Posterior vena cava (tissue), 2 donors: ENCODE results near the gene ATAD3A. TPM values are rescaled to one million over a fixed set of nuclear protein-coding genes. Genes with fewer than 3 reads are reported as not detected.

Experiments
- DNase-seq: peaks from one replicate; pipeline ENCODE4 v3.0.0-alpha.2; 2020; ENCODE audit warnings: low spot score
- intact Hi-C, 2 donors: fragments of 100-400 bp; cut with DNase I; formaldehyde crosslinking; loops; one replicate each; pipeline versions ENCODE4 v1.14.1 to v1.14.2; 2022 to 2023
- total RNA-seq, 2 donors: library from RNA; stranded (reverse); fragmentation: NEBNext Ultra II Directional; extraction: Animal tissue kit (Norgen Biotek cat#: 25700); gene quantifications; one replicate each; pipeline ENCODE4 v1.2.1, GENCODE V29; 2021
- donor health status: DM: yes; HTN: yes; CAD: no.
- donor health status: DM: yes; HTN: yes; CAD: no.

ATAD3A gene
- total RNA-seq, 2 donors from 2014 or later: 12.2 to 14.2 TPM

DNA sequence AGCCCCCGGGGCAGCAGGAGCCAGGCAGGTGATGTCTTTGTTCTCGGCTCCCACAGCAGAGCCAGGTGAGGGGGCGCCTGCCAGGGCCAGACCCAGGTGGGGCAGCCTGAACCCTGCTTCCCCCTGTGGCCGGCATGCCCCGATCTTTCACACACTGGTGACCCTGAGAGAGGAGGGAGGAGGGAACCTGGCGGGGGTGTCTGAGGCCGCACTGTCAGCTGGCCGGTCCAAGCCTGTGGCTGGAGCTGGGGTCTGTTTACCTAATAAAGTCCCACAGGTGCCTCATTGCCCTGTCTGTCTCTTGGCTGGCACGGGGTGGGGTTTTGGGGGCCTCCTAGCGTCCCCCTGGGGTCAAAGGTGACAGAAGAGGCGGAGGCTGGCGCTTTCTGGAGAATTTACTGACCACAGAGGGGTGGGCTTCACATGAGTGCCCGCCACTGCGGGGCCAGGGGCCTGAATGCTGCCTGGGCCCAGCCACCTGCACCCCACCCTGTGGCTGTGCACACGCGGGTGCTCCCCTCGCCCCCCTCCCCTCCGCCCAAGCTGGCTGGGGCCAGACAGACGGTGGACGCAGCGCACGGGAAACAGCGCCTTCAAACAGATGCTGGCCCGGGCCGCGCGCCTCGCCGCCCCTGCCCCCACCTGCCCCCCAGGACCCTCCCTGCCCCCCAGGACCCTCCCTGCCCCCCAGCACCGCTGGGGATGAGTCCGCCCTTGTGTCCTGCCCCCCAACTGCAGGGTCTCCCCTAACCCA, 22.6 kb downstream of the ATAD3A start:
- DNase-seq: no peak
- intact Hi-C loops: no loop called here

DNA sequence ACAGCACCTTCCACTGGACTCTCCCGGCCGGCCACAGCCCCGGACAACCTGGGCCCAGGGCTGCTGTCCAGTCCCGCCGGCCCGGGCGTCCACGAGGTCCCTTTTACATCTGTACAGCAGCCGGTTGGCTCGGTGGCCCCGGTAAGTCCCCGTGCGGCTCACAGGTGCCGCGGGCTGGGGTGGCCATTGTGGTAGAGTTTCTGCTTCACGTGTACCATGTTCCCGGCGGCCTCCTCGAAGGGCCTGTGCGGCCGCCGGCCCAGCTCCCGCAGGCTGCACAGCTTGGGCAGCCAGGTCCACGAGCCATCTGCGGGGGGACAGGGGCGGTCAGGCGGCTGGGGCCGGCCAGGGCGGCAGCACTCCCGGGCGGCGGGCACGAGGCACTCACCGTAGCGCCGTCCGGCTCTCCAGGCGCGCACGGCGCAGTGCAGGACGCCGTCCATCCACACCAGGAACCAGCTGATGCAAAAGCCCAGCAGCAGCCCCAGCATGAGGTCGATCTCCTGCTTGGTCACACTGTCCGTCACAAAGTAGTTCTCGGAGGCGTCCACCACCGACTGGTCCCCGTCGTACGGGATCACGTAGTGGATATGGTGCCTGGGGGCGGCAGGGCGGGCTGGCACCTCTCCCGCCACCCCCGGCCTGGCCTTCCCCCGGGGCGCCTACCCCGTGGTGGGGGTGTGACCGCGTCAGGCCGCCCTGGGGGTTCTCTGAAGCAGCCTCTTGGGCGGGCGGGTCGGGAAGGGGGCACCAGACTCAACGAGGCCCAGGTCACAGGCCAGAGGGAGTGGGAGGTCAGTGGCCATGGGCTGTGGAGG, 23.4 kb downstream of the ATAD3A start:
- intact Hi-C loops: no loop called here

DNA sequence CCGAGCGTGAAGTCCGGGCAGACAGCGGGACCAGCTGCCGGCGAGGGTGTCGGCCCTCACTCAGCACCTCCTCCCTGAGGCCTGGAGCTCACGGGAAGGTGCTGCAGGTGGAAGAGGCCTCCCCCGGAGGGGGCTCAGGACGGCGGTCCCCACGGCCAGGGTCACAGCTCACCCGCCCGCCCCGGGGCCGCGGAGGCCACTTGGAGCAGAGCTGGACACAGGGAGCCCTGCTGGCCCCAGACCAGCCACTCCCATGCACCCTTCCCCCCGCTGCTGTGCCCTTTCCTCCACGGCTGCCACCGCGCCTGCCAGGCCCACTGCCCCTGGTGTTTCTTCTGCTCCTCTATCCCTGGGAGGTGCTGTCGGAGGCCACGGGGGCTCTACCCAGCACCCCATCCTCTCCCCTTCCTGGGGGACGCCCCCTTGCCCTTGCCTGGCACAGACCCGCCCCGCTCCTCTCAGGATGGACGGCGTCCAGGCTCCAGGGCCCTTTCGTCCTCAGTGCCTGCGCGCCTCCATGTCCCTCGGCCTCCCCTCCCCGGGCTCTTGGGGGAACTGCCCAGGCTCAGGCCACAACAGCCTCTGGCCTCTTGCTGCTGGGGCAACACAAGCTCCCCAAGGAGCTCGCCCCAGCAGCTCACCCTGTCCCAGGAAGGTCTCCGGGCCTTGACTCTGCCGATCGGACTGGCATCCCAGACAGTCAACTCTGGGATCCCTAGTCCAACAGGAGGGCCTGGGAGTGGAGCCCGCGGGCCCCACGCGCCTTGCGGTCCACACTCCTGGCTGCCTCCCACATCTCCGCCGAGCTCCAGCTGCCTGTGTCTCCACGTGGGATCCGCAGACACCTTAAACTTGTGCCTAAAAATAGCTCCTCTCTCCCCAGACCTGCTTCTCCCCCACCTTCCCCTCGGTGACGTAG, 24.3 kb downstream of the ATAD3A start:
- intact Hi-C loops: no loop called here
- DNase-seq: no peak

More for the DNA sequence above, 23.4 kb downstream of the ATAD3A start:
- DNase-seq: no peak

- intact Hi-C loops: no loop called here
- DNase-seq: no peak
Measured at GRCh38 chr1:1536938-1537546, 25.1 kb downstream of the ATAD3A start.

GRCh38 chr1:1537626-1538250, 25.8 kb downstream of the ATAD3A start:
- intact Hi-C loops: no loop called here
- DNase-seq: no peak

DNA sequence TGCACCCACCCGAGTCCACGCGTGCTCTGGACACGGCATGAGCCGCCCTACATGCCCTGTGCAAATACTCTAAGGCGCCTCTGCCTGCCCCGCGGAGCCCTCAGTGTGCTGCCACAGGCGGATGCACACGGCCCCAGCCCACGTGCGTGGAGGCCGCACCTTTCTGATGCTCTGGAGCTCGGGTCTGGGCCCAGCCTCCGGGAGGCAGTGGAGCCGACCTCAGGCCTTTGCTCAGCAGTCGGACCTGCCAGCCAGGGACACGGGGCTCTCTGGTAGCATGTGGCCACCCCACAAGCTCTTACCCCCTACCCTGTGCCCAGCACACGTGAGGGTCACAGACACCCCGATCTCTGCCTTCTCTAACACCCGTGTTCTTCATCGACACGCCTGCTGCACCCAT, 26.4 kb downstream of the ATAD3A start:
- DNase-seq: no peak
- intact Hi-C loops: no loop called here

DNA sequence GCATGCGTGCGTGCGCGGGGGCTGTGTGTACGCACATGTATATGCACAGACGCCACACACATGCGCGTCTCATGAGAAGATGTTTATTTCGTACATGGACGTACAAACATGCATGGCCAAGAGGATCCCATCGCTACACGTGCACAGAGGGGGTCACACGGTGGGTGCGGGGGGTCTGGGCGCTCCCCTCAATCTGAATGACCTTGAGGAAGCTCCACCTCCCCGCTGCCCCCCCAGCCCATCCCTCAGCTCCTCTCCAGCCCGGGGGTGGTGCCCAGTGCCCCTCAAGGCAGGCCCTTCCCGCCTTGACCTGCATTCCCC, 27.0 kb downstream of the ATAD3A start:
- intact Hi-C loops: no loop called here
- DNase-seq: no peak

- intact Hi-C loops: no loop called here
- DNase-seq: no peak
Measured at GRCh38 chr1:1539310-1540089, 27.5 kb downstream of the ATAD3A start.

- peak; percentile 93 for DNase-seq
- intact Hi-C loops: no loop called here
Measured at GRCh38 chr1:1540090-1540817, 28.3 kb downstream of the ATAD3A start, which contains the start of gene TMEM240. Gene TMEM240 (minus strand): TSS chr1:1540624. CDS start chr1:1540346, 278 bp downstream.

DNA sequence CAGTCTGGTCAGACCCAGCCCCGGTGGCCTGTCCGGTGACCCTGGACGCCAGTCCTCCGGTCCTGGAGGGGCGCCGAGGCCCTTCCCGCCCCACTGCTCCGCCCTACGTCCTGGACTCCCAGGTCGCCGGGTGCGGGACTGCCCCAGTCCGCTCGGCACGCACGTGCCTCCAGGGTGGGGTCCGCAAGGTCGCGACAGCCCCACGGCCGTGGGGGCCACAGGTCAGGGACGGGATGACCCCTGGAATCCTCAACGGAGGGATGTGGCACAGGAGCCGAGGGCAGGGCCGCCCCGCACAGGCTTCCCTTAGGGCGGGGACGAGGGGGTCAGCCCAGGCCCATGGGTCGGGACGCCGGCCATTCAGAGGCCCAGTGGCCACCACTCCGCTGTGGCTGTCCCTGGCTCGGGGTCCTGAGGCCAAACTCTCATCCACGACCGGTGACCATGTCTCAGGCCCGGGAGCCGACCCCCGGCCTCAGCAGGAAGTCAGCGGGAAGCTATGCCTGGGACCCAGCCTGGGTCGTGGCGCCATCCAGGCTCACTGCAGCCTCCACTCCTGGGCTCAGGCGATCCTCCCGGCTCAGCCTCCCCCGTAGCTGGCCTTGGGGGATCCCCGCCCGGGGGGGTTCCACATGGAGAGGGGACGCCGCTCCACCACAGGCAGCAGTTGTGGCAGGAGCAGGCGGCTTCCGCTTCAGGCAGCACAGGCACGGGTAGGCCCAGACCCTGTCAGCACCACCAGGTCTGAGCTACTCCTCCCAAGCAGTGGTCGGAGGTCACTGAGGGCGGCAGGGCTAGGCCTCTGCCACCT, 29.1 kb downstream of the ATAD3A start:
- DNase-seq: no peak
- intact Hi-C loops: no loop called here

GRCh38 chr1:1541956-1542765, 30.2 kb downstream of the ATAD3A start:
- intact Hi-C loops: no loop called here
- no peak for DNase-seq

DNA sequence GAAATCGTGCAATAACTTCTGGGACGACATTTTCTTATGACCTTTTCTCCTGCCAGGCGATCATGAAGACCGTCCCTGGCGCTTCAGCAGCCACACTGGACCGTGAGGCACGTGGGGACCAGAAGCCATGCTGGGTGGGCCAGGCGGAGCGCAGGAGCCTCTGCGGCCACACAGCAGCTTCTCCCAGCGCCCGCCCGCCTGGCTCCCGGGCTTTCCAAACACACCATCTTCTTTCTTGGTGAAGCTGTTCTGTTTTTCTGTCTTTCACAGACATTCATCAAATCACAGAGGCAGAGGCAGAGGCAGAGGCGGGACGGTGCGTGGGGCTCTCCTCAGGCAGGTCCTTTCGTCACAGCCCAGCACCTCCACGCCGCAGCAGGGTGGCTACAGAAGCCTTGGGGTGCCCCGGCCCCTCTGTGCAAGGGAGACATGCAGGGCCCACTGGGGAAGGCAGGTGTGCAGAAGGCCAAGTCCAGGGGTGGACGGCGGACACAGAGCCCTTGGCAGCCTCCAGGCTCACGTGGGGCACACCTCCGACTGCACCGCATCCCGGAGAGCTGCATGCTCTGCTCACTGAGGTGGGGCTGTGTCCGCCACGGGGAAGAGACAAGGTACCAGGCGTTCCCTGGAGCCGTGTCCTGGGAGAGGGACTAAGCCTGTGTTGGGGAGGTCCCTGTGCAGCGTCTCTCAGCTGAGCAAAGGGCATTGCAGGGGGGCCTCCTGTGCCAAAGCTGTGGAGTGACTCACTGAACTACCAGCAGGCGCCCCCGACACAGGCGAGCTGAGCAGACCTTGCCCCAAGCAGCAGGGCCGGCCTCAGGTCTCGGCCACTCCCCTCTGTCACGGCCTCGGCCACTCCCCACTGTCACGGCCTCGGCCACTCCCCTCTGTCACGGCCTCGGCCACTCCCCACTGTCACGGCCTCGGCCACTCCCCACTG, 31.1 kb downstream of the ATAD3A start:
- no peak for DNase-seq
- intact Hi-C loops: no loop called here

- no peak for DNase-seq
- intact Hi-C loops: no loop called here
Measured at GRCh38 chr1:1543706-1544099, 31.7 kb downstream of the ATAD3A start.

DNA sequence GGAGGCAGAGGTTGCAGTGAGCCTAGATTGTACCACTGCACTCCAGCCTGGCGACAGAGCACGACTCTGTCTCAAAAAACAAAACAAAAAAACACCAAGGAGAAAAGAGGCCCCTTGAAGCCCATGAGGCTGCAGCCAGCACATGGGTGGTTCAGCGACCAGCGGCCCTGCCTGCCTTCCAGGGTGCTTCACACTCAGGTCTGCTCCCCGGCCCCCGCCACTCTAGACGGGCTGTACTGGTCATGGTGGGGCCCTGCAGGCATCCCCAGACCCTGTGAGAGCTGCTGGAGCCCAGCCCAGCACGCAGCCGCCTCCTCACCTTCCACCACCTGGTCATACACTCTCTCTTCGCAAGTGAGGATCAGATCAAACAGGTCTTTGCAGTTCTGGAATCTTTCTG, 32.6 kb downstream of the ATAD3A start:
- intact Hi-C loops: no loop called here
- DNase-seq: no peak
